GM18951 (cell line): ENCODE data around the gene WDR48.

Experiments
- POLR2A ChIP-seq: IDR thresholded peaks from 4 replicates; pipeline ENCODE4 v1.6.1; 2011; ENCODE audit warnings: mild to moderate bottlenecking; ENCODE audit not compliant: insufficient read length, insufficient read depth; ENCODE audit errors: extremely low read depth
- in situ Hi-C: fragments of 300-500 bp; cut with MboI; formaldehyde crosslinking; loops from one replicate; pipeline ENCODE4 v1.12.0; 2022; ENCODE audit warnings: low sequenced_read_pairs, mixed read lengths, inconsistent platforms; ENCODE audit not compliant: unreplicated experiment

Gene WDR48

DNA sequence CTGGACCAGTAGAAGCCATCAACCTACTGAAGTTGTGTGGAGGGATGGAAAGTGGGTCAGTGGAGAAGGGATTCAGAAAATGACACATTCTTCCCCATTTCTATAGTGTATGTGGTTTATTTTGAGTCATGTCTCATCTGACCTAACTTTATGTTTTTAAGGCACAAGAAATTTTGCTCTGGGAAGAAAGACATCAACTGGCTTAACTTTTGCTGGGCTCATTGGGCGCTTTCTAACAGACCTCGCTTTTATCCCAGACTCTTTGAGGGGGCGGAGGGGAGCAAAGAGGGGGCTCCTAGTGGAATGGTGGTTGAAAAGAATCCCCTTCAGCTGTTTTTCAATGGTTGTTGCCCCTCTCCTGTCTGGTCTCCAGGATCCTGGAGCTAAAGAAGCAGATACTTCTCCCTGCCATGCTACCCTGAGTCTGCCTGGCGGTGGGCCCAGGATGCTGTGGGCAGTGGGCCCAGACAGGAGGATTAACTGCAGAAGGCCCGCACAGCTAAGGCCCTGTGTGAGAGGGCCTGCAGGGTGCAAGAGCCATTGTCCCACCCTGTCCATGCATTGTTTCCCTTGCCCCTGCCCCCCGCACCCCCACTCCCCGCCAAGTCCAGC is 87.1 kb downstream of the WDR48 start:
- in situ Hi-C loops = no loop called here
- TF ChIP-seq POLR2A = no peak

DNA sequence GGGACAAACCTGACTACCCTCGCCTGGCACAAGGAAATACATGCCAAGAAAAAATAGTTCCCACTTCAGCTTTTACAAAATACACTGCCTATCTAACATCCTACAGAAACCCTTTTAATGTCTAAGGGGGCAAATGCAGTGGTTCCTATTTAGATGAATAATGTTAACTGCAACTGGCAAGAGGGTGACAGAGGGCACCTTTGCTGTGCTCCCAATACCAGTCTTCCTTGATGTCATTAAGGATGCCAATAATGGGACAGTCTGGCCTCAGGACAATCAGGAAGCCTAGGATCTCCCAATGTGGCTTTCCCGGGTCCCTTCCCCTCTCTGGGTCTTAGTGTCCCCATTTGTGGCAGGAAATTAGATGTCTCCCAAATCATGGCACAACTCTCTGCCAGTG is 87.6 kb downstream of the WDR48 start:
- in situ Hi-C loops = no loop called here
- no peak for TF ChIP-seq POLR2A

DNA sequence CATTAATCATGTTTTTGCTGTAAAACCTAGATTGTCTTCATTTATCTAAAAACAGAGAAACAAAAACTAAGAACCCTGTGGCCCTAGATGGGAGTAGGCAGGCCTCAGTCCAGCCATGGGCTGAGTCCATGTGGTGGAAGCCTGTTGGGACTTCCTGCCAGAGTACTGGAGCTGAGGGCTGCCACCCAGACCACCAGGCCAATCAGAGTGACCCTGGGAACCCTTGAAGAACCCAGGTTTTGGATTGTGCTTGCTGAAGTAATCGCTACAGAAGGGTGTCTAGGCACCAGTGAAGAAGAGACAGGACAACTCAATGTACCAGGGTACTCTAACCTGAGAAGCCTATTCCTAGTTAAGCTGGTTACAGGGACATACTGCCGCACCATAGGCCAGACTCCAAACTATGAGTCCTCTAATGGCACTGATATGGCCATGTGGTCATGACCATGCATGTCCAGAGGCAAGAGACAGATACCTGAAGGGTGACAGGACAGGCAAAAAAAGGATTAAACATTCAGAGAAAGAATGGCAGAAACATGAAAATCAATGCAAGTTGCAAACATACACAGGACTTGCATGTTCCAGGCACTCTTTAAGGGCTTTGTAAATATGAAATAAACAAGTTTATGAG is 88.6 kb downstream of the WDR48 start:
- TF ChIP-seq POLR2A = no peak
- in situ Hi-C loops = no loop called here

DNA sequence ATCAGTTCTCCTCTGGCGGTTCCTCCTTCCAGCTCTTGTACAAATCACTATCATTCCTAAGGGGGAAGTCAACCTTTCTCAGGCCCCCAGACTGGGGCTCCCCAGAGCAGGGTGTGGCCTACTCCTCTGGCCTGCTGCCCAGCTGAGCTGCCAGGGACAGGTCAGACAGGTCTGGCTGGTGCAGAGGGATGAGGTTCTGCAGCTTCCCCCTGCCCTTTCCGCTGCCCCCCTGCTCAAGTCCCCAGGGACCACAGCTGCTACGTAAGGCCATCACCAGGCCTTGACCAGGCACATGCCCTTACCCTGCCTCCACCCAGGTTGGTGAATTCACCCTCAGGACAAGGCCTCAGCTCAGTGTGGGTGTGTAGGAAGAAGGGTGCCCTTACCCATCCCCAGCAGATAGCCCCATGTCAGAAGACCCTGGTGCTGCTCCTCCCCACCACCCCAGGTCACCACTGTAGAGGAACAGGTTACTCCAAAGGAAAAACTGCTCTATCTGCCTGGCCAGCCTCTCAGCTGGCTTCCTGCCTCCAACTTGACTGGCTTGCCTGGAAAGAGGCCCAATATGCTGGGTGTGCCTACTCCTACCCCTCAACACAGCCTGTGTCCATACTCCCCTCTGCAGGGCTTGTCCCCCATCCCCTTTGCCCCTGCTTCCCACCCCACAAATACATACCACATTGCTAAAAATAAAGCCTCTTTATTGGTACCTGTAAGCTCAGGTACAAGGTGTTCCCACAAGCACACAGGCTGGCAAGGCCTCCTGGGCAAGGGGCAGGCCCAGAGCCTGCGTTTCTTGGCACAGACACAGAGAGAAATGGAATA is 89.6 kb downstream of the WDR48 start:
- in situ Hi-C loops = no loop called here
- TF ChIP-seq POLR2A = no peak

DNA sequence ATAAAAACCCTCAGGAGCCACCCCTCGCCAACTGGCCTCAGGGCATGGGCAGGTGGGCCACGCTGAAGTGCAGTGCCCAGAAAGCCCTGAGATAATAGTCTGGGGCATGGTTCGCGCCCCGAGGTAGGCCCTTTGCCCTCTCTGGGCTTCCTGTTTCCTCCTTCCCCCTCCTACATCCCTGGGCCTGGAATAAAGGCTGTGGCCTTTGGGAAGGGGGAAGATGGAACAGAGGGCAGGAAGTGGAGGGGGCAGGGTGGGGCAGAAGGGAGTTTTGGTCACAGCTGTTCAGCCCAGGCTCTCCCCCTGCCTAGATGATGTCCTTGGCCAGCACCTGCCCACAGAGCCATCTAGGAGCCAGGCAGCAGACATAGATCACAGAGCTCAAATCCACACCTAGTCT is 90.3 kb downstream of the WDR48 start:
- in situ Hi-C loops = no loop called here
- no peak for TF ChIP-seq POLR2A

DNA sequence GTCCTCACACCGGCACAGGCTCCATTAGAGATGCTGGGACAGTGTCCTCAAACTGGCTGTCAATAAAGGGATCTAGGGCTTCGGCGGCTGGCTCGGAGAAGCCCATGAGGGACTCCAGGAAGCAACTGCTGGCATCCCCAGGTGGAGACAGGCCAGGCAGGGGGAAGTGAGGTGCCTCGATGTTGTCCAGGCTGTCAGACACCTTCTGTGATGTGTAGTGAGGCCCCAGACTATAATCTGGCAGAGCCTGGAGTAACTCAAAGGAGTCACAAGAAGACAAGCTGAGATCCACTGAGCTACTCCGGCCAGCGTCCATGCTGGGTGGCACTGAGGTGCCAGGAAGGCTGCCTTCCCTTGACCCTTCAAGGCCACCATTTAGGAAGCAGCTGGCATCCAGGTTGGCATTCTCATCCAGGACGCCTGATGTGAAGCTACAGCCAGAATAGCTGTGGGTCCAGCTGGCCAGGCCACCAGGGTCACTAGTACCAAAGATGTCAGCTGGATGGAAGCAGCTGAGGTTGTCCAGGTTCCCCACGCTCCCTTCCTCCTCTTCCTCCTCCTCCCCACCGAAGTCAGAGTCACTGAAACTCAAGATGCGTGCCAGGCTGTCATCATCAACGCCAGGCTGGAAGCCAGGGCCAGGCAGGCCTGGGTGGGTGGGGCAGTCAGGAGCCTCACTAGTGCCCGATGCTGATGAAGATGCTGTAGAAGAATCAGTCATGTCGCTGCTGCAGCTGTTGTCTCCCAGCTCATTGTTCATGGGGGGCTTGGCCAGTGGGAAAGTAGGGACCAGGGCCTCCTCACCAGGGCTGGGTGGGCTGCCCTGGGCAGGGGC is 91.5 kb downstream of the WDR48 start:
- in situ Hi-C loops = no loop called here
- TF ChIP-seq POLR2A = no peak

DNA sequence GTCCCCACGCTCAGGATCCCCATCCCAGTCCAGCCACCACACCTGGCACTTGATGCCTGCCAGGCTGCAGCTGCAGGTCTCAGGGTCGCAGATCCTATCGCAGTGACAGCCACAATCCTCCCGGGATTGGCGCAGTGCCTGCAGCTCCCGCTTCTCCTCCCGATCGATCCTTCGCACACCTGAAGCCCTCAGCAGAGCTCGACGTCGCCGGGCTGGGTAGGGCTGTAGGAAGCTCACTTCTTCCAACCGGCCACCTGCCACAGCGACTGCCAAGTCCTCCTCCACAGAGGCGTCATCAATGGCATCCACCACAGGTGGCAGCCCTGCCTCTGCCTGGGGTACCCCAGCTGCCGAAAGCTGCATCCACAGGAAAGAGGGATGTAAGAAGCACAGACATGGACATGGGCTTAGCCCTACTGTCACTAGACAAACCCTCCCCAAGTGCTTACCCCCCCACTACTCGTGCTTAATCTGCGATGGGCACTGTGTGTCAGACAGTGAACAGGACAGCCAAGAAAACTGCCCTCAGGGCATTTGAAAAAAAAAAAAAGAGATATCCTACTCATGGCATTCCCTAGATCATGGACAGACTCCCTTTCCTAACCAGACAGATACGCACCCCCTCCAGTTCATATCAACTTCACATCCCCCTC is 92.4 kb downstream of the WDR48 start:
- in situ Hi-C loops = no loop called here
- TF ChIP-seq POLR2A = no peak

DNA sequence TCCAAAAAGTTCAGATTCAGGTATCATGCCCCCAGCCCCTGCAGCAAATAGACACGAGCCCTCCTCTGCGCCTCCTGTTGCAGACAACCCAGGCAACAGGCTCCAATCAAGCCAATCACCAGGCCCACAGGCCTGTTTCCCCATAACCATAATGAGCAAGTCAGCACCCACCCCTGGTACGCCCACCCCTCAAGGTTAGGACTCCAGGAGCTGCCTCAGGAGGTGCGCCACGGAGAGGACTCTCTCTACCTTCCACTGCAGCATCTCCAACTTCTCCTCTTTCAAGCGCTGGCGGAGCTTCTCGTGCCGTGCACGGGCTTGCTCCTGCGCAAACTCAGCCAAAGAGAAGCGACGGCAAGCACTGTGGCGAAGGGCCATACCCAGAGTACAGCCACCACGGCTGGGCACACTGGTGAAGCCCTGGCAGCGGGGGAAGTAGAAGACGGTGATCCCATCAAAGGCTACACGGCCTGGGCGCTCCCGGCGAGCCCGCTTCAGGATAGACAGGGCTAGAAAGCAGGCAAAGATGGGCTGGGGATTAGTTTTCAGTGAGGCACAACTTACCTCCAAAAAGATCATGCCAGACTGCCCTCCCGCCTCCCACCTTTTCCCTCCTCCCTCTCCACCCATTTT is 93.0 kb downstream of the WDR48 start:
- in situ Hi-C loops = no loop called here
- TF ChIP-seq POLR2A = no peak

DNA sequence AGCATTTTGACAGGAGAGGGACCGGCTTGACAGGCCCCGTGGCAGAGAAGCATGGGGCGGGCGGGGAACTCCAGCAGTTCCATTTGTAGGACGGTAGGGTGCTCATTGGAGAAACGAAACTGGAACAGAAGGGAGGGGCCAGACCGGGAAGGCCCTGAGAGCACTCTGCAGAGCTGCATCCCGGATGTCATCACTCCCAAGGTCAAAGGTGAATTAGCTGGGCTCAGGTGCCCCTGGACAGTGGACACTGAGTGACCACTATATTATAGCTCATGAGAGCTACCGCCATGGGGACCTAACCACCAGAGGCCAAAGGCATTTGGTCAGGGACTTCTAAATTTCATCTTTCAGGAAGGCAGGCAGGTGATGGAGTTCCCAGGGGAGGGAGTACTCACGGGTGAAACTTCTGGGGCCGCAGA is 94.3 kb downstream of the WDR48 start:
- in situ Hi-C loops = no loop called here
- TF ChIP-seq POLR2A = no peak
